ENCODE results near the gene MAP7.

The MAP7 gene

DNA sequence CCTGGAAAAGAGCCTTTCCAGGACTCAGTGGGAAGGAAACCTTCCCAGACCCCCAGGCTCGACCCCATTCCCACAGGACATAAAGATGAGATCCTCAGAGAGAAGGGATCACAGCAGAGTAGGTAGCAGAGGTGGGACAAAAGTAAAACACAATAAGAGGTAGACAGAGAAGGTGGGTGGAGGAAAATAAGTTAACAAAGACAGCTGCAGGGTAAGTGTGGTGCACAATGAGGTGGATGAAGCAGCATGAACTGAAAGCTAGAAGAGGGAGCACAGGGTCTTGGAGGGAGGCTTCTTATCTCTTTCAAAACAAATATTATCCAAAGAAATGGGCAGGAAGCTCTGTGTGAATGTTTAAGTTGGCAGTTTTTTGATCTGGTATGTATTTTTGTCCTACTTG is 14.0 kb upstream of the MAP7 start:
- H3K27me3 ChIP-seq (ENCODE audit: control insufficient read depth, insufficient read depth, low read length), result no peaks in the 10 kb centered on the region
- H3K9me3 ChIP-seq (ENCODE audit: control insufficient read depth, insufficient read depth, low read depth, low read length), result no peaks in the 10 kb centered on the region
- no peaks in the 10 kb centered on the region for H3K36me3 ChIP-seq (ENCODE audit: control insufficient read depth, insufficient read depth, low read length)
- H3K27ac ChIP-seq (ENCODE audit: low read depth, low read length), result no peak overlapping the region
- H3K4me1 ChIP-seq (ENCODE audit: control insufficient read depth, insufficient read depth, low read length), result peaks cover 3% of the 10 kb centered on the region; the same call in 1 of the 2 replicates
- no peak overlapping the region for H3K4me3 ChIP-seq (ENCODE audit: low read depth, low read length)
- no peak overlapping the region for H3K9ac ChIP-seq (ENCODE audit: low read length)

DNA sequence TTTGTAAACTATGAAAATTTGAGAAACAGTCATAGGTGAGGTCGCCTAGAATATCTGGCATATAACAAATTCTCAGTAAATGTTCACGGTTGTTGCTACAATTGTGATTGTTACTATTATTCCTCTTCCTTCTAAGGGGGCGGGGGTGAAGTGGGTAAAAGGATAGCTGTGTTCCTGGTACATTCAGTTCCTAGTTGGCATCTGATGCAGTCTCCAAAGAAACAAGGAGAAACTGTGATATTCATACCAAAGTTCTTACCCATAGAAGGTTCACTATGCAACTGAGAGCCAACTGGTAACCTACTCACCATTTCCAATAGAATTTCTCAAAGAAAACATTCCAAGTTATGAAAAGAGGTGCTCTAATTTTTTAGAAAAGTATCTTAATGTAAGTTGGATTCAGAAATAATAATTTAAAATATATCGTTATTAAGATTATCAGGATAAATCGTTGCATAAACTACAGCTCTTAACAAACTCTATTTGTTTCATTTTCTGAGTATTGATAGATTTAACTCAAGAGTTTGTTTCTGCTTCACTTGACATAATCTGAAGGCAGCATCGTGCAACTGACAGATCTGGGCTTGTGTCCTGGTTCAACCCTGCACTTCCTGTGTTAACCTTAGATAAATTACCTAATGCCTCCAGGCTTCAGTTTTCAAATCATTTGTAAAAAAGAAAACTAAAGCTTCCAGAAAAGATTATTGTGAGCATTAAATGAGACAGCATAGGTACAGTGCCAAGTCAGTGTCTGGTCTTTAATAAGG is 13.3 kb upstream of the MAP7 start:
- H3K36me3 ChIP-seq (ENCODE audit: control insufficient read depth, insufficient read depth, low read length), result no peaks in the 10 kb centered on the region
- no peak overlapping the region for H3K27ac ChIP-seq (ENCODE audit: low read depth, low read length)
- H3K9me3 ChIP-seq (ENCODE audit: control insufficient read depth, insufficient read depth, low read depth, low read length), result no peaks in the 10 kb centered on the region
- no peaks in the 10 kb centered on the region for H3K4me1 ChIP-seq (ENCODE audit: control insufficient read depth, insufficient read depth, low read length)
- no peak overlapping the region for H3K9ac ChIP-seq (ENCODE audit: low read length)
- H3K4me3 ChIP-seq (ENCODE audit: low read depth, low read length), result no peak overlapping the region
- no peaks in the 10 kb centered on the region for H3K27me3 ChIP-seq (ENCODE audit: control insufficient read depth, insufficient read depth, low read length)

DNA sequence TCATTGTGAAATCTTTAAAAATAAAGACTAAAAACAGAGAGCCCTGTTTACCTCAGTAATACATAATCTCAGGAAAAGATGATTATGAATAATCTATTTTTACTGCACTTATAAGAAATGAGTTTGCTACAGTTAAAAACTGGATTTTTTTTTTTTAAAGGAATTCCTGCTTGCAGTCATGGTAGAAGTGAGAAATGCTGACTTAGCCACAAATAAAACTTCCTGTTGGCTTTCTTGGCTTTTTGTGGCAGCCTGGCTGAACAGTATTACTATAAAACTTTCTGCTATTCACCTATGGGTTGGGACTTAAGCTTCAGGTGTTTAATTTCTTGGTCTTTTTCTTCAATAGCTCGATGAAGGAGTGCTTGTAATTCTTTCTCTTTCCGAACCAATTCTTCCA is 12.0 kb upstream of the MAP7 start:
- H3K36me3 ChIP-seq (ENCODE audit: control insufficient read depth, insufficient read depth, low read length), result no peaks in the 10 kb centered on the region
- H3K9me3 ChIP-seq (ENCODE audit: control insufficient read depth, insufficient read depth, low read depth, low read length), result no peaks in the 10 kb centered on the region
- no peak overlapping the region for H3K9ac ChIP-seq (ENCODE audit: low read length)
- no peak overlapping the region for H3K4me3 ChIP-seq (ENCODE audit: low read depth, low read length)
- H3K4me1 ChIP-seq (ENCODE audit: control insufficient read depth, insufficient read depth, low read length), result no peaks in the 10 kb centered on the region
- H3K27me3 ChIP-seq (ENCODE audit: control insufficient read depth, insufficient read depth, low read length), result no peaks in the 10 kb centered on the region
- H3K27ac ChIP-seq (ENCODE audit: low read depth, low read length), result no peak overlapping the region

DNA sequence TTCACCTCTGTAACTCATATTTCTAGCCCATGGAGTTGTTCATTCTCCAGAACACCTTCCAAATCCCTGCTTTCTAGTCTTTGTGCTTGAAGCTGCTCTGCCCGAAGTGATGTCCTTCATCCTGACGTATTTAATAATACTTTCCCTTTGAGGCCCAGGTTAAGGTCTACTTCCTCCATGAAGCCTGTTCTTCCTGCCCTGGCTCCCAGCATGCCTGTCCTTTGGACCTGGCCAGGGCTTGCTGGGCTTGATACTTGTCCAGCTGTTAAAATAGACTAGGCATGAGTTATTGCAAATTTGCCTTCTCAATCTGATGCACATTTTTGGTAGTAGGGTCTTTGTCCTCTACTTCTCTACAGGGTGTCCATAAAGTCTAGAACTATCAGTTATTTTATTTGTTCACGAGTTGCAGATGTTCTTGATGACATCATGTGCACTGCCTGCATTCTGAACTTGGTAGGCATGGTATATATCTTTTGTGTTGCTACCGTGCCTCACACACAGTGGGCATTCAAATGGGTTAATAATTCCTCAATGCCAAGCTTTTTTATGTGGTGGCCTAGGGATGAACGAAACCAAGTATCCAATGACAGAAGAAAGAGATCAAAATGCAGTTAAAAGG is 3.1 kb upstream of the MAP7 start:
- peaks cover 61% of the 10 kb centered on the region for H3K27me3 ChIP-seq (ENCODE audit: control insufficient read depth, insufficient read depth, low read length)
- H3K36me3 ChIP-seq (ENCODE audit: control insufficient read depth, insufficient read depth, low read length), result no peaks in the 10 kb centered on the region
- peaks cover 6% of the 10 kb centered on the region; the same call in 1 of the 2 replicates for H3K4me1 ChIP-seq (ENCODE audit: control insufficient read depth, insufficient read depth, low read length)
- H3K4me3 ChIP-seq (ENCODE audit: low read depth, low read length), result no peak overlapping the region
- H3K9ac ChIP-seq (ENCODE audit: low read length), result no peak overlapping the region
- H3K27ac ChIP-seq (ENCODE audit: low read depth, low read length), result no peak overlapping the region
- H3K9me3 ChIP-seq (ENCODE audit: control insufficient read depth, insufficient read depth, low read depth, low read length), result no peaks in the 10 kb centered on the region

DNA sequence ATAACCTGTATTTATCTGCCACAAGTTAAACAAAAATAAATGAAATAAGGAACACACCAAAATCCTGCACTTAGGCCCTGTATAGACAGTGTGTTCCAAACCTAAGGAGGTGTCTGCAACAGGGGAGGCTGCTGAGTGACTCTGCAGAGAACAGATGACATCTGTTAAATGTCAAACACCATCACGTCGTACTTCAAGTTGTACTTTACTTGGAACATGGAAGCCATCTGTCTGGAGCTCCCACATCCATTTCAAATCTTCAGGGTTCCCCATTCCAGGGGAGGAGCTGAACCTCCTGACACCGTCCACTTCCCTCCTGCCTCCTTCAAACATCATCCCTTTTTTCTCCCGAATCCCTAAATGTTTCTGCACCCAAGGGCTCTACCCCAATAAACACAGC is 1.8 kb upstream of the MAP7 start:
- H3K4me3 ChIP-seq (ENCODE audit: low read depth, low read length), result no peak overlapping the region
- no peaks in the 10 kb centered on the region for H3K36me3 ChIP-seq (ENCODE audit: control insufficient read depth, insufficient read depth, low read length)
- no peaks in the 10 kb centered on the region for H3K9me3 ChIP-seq (ENCODE audit: control insufficient read depth, insufficient read depth, low read depth, low read length)
- H3K27ac ChIP-seq (ENCODE audit: low read depth, low read length), result no peak overlapping the region
- peaks cover 6% of the 10 kb centered on the region; the same call in 1 of the 2 replicates for H3K4me1 ChIP-seq (ENCODE audit: control insufficient read depth, insufficient read depth, low read length)
- H3K9ac ChIP-seq (ENCODE audit: low read length), result no peak overlapping the region
- peaks cover 61% of the 10 kb centered on the region for H3K27me3 ChIP-seq (ENCODE audit: control insufficient read depth, insufficient read depth, low read length)

DNA sequence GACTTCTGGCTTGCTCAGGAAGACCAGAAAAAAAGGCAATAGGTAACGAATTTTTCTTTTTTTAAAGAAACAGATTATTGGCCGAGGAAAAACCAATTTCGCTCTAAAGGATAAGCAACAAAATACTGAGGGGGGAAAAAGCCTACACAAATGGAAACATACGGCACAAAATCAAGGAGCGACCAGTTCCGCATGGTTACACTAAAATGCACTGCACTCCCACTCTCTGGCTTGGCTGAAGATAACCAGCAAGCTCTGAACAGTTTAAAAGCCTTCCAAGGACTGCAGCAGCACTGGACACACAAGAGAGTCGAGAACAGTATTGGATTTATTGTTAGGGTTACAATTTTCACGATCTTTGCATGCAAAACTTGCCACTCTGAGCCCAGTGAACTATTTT is 881 bp upstream of the MAP7 start:
- peaks cover 11% of the 10 kb centered on the region for H3K4me1 ChIP-seq (ENCODE audit: control insufficient read depth, insufficient read depth, low read length)
- H3K9me3 ChIP-seq (ENCODE audit: control insufficient read depth, insufficient read depth, low read depth, low read length), result no peaks in the 10 kb centered on the region
- H3K27me3 ChIP-seq (ENCODE audit: control insufficient read depth, insufficient read depth, low read length), result peaks cover 61% of the 10 kb centered on the region
- no peak overlapping the region for H3K27ac ChIP-seq (ENCODE audit: low read depth, low read length)
- H3K36me3 ChIP-seq (ENCODE audit: control insufficient read depth, insufficient read depth, low read length), result no peaks in the 10 kb centered on the region
- peak overlapping the region; percentile 83 for H3K4me3 ChIP-seq (ENCODE audit: low read depth, low read length)
- no peak overlapping the region for H3K9ac ChIP-seq (ENCODE audit: low read length)

DNA sequence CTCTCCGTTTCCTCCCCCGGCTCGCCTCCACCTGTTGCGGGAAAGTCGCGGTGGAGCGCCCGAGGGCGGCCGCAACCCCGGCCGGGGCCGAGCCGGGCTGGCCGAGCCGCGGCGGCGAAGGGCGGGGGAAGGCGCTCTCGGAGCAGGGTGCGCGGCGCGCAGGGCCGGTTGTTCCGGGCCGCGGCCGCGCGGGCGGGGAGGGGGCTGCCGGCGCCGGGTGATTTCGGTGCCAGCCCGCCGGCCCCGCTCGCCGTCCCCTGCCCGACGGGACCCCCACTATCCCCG is 235 bp downstream of the MAP7 start:
- H3K4me3 ChIP-seq (ENCODE audit: low read depth, low read length), result peak overlapping the region; percentile 83
- no peaks in the 10 kb centered on the region for H3K9me3 ChIP-seq (ENCODE audit: control insufficient read depth, insufficient read depth, low read depth, low read length)
- no peaks in the 10 kb centered on the region for H3K36me3 ChIP-seq (ENCODE audit: control insufficient read depth, insufficient read depth, low read length)
- peak overlapping the region; percentile 63 for H3K9ac ChIP-seq (ENCODE audit: low read length)
- peaks cover 61% of the 10 kb centered on the region for H3K27me3 ChIP-seq (ENCODE audit: control insufficient read depth, insufficient read depth, low read length)
- peaks cover 15% of the 10 kb centered on the region for H3K4me1 ChIP-seq (ENCODE audit: control insufficient read depth, insufficient read depth, low read length)
- no peak overlapping the region for H3K27ac ChIP-seq (ENCODE audit: low read depth, low read length)

DNA sequence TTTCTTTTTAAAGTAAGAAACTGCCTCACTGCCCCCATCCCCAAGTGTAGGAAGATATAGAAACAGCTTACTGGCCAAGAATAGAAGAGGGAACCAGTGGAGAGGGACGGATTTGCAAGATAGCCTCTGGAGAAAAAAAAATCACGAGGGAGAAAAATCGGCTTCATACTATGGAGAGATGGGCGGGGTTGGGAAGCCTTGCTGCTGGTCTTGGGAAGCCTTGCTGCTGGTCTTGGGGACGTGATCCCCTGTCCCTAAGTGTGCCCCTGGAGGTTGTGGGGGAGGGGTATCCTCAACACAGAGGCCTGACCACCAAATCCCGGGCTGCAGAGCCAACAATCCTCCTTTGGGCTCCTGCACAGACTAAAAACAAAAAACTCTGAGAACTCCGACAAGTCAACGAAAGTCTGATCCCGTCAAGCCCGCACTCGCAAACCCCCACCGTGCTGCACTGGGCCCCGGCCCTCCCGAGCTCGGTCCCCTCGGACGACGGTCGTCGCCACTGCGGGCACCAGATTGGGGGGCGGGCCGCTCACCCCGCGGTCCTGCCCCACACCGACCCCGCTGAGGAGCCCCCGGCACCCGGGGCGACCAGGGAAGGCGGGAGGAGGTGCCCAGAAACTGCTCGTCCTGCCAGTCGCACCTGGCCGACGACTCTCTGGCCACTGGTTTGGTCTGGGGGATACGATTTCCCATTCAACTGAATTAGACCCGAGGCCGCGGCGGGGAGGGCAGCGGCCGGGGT is 750 bp downstream of the MAP7 start:
- Histone ChIP-seq H3K27me3 (ENCODE audit: control insufficient read depth, insufficient read depth, low read length) (peaks cover 56% of the 10 kb centered on the region), H3K36me3 (ENCODE audit: control insufficient read depth, insufficient read depth, low read length) (no peaks in the 10 kb centered on the region), H3K4me3 (ENCODE audit: low read depth, low read length) (peak overlapping the region; percentile 83), H3K9me3 (ENCODE audit: control insufficient read depth, insufficient read depth, low read depth, low read length) (no peaks in the 10 kb centered on the region), H3K4me1 (ENCODE audit: control insufficient read depth, insufficient read depth, low read length) (peaks cover 20% of the 10 kb centered on the region), H3K27ac (ENCODE audit: low read depth, low read length) (no peak overlapping the region), H3K9ac (ENCODE audit: low read length) (peak overlapping the region; percentile 63)

DNA sequence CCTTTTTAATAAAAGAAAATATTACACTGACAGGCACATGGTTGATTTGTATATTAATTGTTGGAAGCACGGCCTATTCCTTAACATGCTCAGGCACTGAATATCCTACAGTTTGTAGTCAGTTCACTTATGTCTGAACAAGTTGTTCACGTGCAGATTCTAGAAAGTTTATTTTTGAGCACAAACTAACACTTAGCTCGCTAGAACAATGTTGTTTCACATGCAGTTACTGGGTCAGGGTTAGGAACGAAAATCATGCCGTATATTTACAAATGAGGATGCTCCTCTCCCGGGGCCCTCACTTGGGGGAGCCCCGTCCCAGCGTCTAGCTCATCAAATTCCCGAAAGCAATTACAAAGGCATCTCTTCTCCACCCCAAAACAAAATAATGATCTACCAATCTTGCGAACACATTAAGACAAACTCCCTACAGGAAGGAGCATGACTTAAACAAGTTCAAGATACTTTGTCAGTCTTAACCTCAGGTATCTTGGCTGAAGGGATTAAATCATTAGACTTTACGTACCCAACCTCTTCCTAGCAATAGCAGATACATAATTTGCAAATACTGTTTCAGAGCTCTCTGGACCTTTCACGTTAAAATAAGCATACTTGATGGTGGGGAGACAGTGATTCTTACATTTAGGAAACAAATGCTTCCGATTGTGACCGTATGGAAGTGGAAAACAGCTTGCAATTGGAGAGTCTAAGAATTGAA is 1.5 kb downstream of the MAP7 start:
- peak overlapping the region; percentile 83 for H3K4me3 ChIP-seq (ENCODE audit: low read depth, low read length)
- no peaks in the 10 kb centered on the region for H3K9me3 ChIP-seq (ENCODE audit: control insufficient read depth, insufficient read depth, low read depth, low read length)
- no peak overlapping the region for H3K9ac ChIP-seq (ENCODE audit: low read length)
- H3K4me1 ChIP-seq (ENCODE audit: control insufficient read depth, insufficient read depth, low read length), result peaks cover 23% of the 10 kb centered on the region
- no peak overlapping the region for H3K27ac ChIP-seq (ENCODE audit: low read depth, low read length)
- H3K36me3 ChIP-seq (ENCODE audit: control insufficient read depth, insufficient read depth, low read length), result no peaks in the 10 kb centered on the region
- peaks cover 49% of the 10 kb centered on the region for H3K27me3 ChIP-seq (ENCODE audit: control insufficient read depth, insufficient read depth, low read length)

DNA sequence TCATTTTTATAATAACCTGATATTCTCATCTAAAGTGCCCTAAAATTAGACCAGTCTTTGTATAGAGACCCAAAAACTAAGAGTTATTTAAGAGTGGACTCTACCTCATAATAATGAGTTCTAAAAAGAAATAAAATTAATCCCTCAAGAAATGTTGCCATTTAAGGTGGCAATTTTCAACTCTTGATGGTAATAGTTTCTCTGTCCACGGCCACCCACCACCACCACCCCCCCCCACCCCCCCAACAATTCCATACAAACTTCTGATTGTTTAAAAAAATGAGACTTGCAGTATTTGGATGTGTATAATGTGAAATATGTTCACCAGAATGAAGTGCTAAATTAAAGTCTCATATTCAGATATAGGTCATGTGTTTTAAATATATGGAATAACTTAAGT is 2.4 kb downstream of the MAP7 start:
- H3K27me3 ChIP-seq (ENCODE audit: control insufficient read depth, insufficient read depth, low read length), result peaks cover 40% of the 10 kb centered on the region
- no peak overlapping the region for H3K27ac ChIP-seq (ENCODE audit: low read depth, low read length)
- H3K4me1 ChIP-seq (ENCODE audit: control insufficient read depth, insufficient read depth, low read length), result peaks cover 23% of the 10 kb centered on the region
- no peaks in the 10 kb centered on the region for H3K36me3 ChIP-seq (ENCODE audit: control insufficient read depth, insufficient read depth, low read length)
- no peak overlapping the region for H3K4me3 ChIP-seq (ENCODE audit: low read depth, low read length)
- no peak overlapping the region for H3K9ac ChIP-seq (ENCODE audit: low read length)
- no peaks in the 10 kb centered on the region for H3K9me3 ChIP-seq (ENCODE audit: control insufficient read depth, insufficient read depth, low read depth, low read length)

DNA sequence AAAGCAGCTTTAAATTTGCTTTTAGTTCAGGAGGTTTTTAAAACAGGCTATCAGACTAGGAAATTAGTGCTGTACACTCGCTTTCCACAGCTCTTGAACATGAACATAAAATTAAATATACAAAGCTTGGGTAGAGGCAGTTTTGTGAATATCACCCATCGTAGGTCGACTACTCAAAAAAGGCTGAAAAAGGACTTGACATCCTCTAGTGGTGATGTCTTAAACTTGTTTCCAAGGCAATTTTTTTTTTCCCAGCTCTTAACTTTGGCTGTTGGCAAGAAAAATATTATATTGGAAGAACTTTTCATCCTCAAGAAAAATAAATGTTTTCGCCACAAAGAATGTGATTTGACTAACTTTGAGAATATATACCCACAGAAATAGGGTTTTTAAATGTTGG is 2.9 kb downstream of the MAP7 start:
- Histone ChIP-seq H3K36me3 (ENCODE audit: control insufficient read depth, insufficient read depth, low read length) (no peaks in the 10 kb centered on the region), H3K27ac (ENCODE audit: low read depth, low read length) (no peak overlapping the region), H3K9ac (ENCODE audit: low read length) (no peak overlapping the region), H3K27me3 (ENCODE audit: control insufficient read depth, insufficient read depth, low read length) (peaks cover 35% of the 10 kb centered on the region), H3K9me3 (ENCODE audit: control insufficient read depth, insufficient read depth, low read depth, low read length) (no peaks in the 10 kb centered on the region), H3K4me3 (ENCODE audit: low read depth, low read length) (no peak overlapping the region), H3K4me1 (ENCODE audit: control insufficient read depth, insufficient read depth, low read length) (peaks cover 23% of the 10 kb centered on the region)

Measured in HUES6 (cell line).